Measurements from ENCODE around the gene MREG. TPM values are rescaled to one million over a fixed set of nuclear protein-coding genes. Genes with fewer than 3 reads are reported as not detected.

The MREG gene
- total RNA-seq, 4 donors from 2014 or later: 0.36 to 0.40 TPM; not detected in 2

- Histone ChIP-seq H3K27ac (no peak overlapping the region), H3K36me3 (no peaks in the 10 kb centered on the region), H3K9me3 (no peaks in the 10 kb centered on the region), H3K4me3 (no peak overlapping the region), H3K4me1 (no peaks in the 10 kb centered on the region), H3K27me3 (no peaks in the 10 kb centered on the region)
- DNase-seq (no peak), ATAC-seq (no peak)
- no peak for TF ChIP-seq POLR2A (IDR thresholded peaks at IDR 0.05)
- TF ChIP-seq, protein P1, sequence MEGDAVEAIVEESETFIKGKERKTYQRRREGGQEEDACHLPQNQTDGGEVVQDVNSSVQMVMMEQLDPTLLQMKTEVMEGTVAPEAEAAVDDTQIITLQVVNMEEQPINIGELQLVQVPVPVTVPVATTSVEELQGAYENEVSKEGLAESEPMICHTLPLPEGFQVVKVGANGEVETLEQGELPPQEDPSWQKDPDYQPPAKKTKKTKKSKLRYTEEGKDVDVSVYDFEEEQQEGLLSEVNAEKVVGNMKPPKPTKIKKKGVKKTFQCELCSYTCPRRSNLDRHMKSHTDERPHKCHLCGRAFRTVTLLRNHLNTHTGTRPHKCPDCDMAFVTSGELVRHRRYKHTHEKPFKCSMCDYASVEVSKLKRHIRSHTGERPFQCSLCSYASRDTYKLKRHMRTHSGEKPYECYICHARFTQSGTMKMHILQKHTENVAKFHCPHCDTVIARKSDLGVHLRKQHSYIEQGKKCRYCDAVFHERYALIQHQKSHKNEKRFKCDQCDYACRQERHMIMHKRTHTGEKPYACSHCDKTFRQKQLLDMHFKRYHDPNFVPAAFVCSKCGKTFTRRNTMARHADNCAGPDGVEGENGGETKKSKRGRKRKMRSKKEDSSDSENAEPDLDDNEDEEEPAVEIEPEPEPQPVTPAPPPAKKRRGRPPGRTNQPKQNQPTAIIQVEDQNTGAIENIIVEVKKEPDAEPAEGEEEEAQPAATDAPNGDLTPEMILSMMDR (IDR thresholded peaks at IDR 0.05 in 4 of 5, conservative IDR thresholded peaks at IDR 0.05 in 1 of 5): no peak
- intact Hi-C loops (cut with DNase I; ENCODE audit: low total_unique reads): no loop called here
- in situ Hi-C loops (cut with MboI; ENCODE audit: low sequenced_read_pairs in 4 of 4): loop anchor here (25.0 kb wide), 1 partner anchor 617 kb away; no protein-coding TSS in a partner anchor
These were observed 31.6 kb upstream of the MREG start for GRCh38 chr2:216044883-216045486.

GRCh38 chr2:216043949-216044348 is 30.6 kb upstream of the MREG start:
- intact Hi-C loops (cut with DNase I; ENCODE audit: low total_unique reads) (no loop called here), in situ Hi-C loops (cut with MboI; ENCODE audit: low sequenced_read_pairs in 4 of 4) (loop anchor here (25.0 kb wide), 1 partner anchor 618 kb away; no protein-coding TSS in a partner anchor)

DNA sequence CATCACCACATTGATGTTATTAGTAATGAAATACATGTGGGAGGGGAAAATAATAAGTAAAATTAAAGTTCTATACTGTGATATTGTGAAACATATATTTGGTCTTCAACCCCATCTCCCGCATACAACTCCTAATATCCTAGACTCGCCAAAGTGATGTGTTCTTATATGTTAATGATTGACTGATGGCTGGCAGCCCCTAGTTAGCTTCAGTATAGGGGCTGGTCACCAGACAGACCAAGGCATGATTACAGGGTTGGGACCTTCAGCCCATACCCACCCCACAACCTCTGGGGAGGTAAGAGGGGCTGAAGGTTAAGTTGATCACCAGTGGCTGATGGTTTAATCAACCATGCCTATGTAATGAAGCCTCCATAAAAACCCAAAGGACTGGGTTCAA is 28.1 kb upstream of the MREG start:
- no peaks in the 10 kb centered on the region for H3K9me3 ChIP-seq
- no peak overlapping the region for H3K27ac ChIP-seq
- TF ChIP-seq POLR2A (IDR thresholded peaks at IDR 0.05): no peak
- TF ChIP-seq, protein P1 (IDR thresholded peaks at IDR 0.05 in 4 of 5, conservative IDR thresholded peaks at IDR 0.05 in 1 of 5): no peak
- no peaks in the 10 kb centered on the region for H3K27me3 ChIP-seq
- no peak overlapping the region for H3K4me3 ChIP-seq
- H3K4me1 ChIP-seq: no peaks in the 10 kb centered on the region
- ATAC-seq (no peak), DNase-seq (no peak)
- intact Hi-C loops (cut with DNase I; ENCODE audit: low total_unique reads): no loop called here
- in situ Hi-C loops (cut with MboI; ENCODE audit: low sequenced_read_pairs in 4 of 4): loop anchor here (25.0 kb wide), 1 partner anchor 621 kb away; no protein-coding TSS in a partner anchor
- no peaks in the 10 kb centered on the region for H3K36me3 ChIP-seq

More at GRCh38 chr2:216043949-216044348, 30.6 kb upstream of the MREG start:
- TF ChIP-seq, protein P1 (IDR thresholded peaks at IDR 0.05 in 4 of 5, conservative IDR thresholded peaks at IDR 0.05 in 1 of 5): no peak
- no peak for TF ChIP-seq POLR2A (IDR thresholded peaks at IDR 0.05)
- Histone ChIP-seq H3K27ac (no peak overlapping the region), H3K27me3 (no peaks in the 10 kb centered on the region), H3K4me3 (no peak overlapping the region), H3K36me3 (no peaks in the 10 kb centered on the region), H3K9me3 (no peaks in the 10 kb centered on the region), H3K4me1 (no peaks in the 10 kb centered on the region)
- DNase-seq: no peak
- ATAC-seq: no peak

DNA sequence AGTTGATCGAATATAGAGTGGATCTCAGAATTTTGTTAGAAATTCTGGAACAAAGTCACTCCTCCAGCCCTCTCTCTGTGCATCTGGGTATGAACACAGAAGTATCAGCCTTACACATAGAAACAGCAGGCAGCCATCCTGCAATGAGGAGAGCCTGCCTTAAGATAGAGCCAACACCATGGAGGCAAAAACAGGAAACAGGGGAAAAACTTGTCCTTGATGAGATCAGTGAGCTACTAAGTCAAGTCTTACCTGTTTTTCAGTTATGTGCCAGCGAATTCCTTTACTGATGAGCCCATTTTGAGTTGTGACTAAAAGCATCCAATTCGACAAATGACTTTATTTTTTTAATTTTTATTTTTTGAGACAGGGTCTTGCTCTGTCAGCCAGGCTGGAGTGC is 26.6 kb upstream of the MREG start:
- TF ChIP-seq POLR2A (IDR thresholded peaks at IDR 0.05): no peak
- TF ChIP-seq, protein P1 (IDR thresholded peaks at IDR 0.05 in 4 of 5, conservative IDR thresholded peaks at IDR 0.05 in 1 of 5): no peak
- H3K27ac ChIP-seq: no peak overlapping the region
- no peaks in the 10 kb centered on the region for H3K4me1 ChIP-seq
- ATAC-seq: no peak
- no peak overlapping the region for H3K4me3 ChIP-seq
- intact Hi-C loops (cut with DNase I; ENCODE audit: low total_unique reads): loop anchor here (10.0 kb wide), 1 partner anchor 1675 kb away; no protein-coding TSS in a partner anchor
- no peaks in the 10 kb centered on the region for H3K9me3 ChIP-seq
- in situ Hi-C loops (cut with MboI; ENCODE audit: low sequenced_read_pairs in 4 of 4): loop anchor here (25.0 kb wide), 1 partner anchor 622 kb away; no protein-coding TSS in a partner anchor
- no peaks in the 10 kb centered on the region for H3K27me3 ChIP-seq
- no peak for DNase-seq
- no peaks in the 10 kb centered on the region for H3K36me3 ChIP-seq
